ENCODE measurements around the gene FLNB. TPM values are rescaled to one million over a fixed set of nuclear protein-coding genes. Genes with fewer than 3 reads are reported as not detected.
A peak's percentile ranks its signal among the peaks of the same experiment; 100 is the strongest.

Gene FLNB
- total and polyA plus RNA-seq, 9 of the 15 experiments (the other 6 are each of a cell fraction or from before 2014, with no cell fraction given): 9.4 to 48.1 (median 25.6) TPM

DNA sequence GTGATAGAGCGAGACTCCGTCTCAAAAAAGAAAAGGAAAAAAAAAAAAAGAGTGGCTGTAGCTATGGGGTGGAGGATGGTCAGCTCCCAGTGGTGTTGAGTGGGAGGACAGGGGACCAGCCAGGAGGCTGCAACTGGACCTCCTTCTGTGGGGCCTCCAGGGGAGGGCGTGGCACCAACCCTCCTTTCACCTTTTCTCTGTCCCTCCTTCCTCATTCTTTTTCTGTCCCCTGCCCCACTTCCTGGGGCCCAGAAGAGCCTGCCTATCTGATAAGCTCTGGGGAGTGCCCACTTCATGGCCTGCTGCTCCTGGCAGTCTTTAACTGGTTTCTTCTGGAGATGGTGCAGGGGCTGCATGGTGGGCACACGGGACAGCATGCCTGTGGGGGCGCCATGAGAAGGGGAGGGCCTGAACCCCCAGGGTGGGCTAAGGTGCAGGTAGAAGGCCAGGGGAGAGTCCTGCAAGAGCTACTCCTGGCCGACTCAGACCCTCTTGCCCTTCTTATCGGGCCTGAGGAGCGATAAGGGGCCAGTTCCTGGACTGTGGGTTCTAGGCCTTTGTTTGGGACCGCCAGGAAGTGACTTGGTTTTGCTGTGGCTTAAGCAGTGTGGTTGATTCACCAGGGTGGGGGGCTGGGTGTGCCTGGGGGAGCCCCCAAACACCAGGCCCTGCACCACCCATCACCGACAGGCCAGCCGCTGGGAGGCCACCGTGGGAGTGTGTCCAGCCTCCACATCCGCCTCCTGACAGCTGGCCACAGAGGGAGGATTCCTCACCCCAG, 49.4 kb upstream of the FLNB start (continued):
- peak; percentile 64 for TF ChIP-seq ZBTB40 (IDR thresholded peaks at IDR 0.05)
- no peak for TF ChIP-seq ZBTB40 (CRISPR knock-in tag; IDR thresholded peaks at IDR 0.05)
- no peak for TF ChIP-seq KHSRP (IDR thresholded peaks at IDR 0.05)
- TF ChIP-seq ZFPM2 (CRISPR knock-in tag; IDR thresholded peaks at IDR 0.05): no peak
- TF ChIP-seq DDX20 (tag; IDR thresholded peaks at IDR 0.05; ENCODE audit: low read depth): no peak
- TF ChIP-seq EZH2 (IDR thresholded peaks at IDR 0.05; ENCODE audit: borderline replicate concordance, low read depth, low read length): no peak
- TF ChIP-seq CEBPG (CRISPR knock-in tag; IDR thresholded peaks at IDR 0.05): no peak
- no peak for TF ChIP-seq CEBPG (tag; conservative IDR thresholded peaks at IDR 0.05 in 1 of 2, IDR thresholded peaks at IDR 0.05 in 1 of 2)
- no peak for TF ChIP-seq ZNF217 (CRISPR knock-in tag; IDR thresholded peaks at IDR 0.05)
- peak; percentile 30; the same call in 1 of the 2 replicates for TF ChIP-seq CREM (IDR thresholded peaks at IDR 0.05; ENCODE audit: low read depth)
- no peak for TF ChIP-seq RBM22 (IDR thresholded peaks at IDR 0.05; ENCODE audit: low read depth, low read length, poor library complexity, severe bottlenecking)
- TF ChIP-seq CC2D1A (IDR thresholded peaks at IDR 0.05): 0 out of 2 replicates have a peak, but pooled peaks have one; percentile 23
- peak; percentile 50; the same call in 1 of the 2 replicates for TF ChIP-seq FOSL1 (tag; conservative IDR thresholded peaks at IDR 0.05)
- no peak for TF ChIP-seq ELF2 (CRISPR knock-in tag; IDR thresholded peaks at IDR 0.05)
- peak; percentile 58; the same call in 1 of the 2 replicates for TF ChIP-seq ZNF263 (CRISPR knock-in tag; IDR thresholded peaks at IDR 0.05; ENCODE audit: borderline replicate concordance)
- TF ChIP-seq TFAP4 (CRISPR knock-in tag; IDR thresholded peaks at IDR 0.05; ENCODE audit: borderline replicate concordance): peak; percentile 84; the same call in 1 of the 2 replicates
- TF ChIP-seq ZBTB26 (CRISPR knock-in tag; IDR thresholded peaks at IDR 0.05): no peak

Measured in K562 (cell line).